ENCODE data around the gene ALOX5. TPM values are rescaled to one million over a fixed set of nuclear protein-coding genes. Genes with fewer than 3 reads are reported as not detected.

Gene ALOX5
- total and polyA plus RNA-seq, 7 donors: 1.6 to 3.1 (median 2.0) TPM

GRCh38 chr10:45422207-45422865, 48.3 kb downstream of the ALOX5 start:
- Histone ChIP-seq H3K27ac (no peak overlapping the region), H3K4me1 (peaks cover 17% of the 10 kb centered on the region), H3K27me3 (ENCODE audit: insufficient read depth in 3 of 3, low read length in 2 of 3) (no peaks in the 10 kb centered on the region), H3K9me3 (no peaks in the 10 kb centered on the region), H3K4me3 (no peak overlapping the region), H3K36me3 (ENCODE audit: insufficient read depth in 1 of 2, low read depth in 1 of 2) (no peaks in the 10 kb centered on the region)
- TF ChIP-seq CTCF (IDR thresholded peaks at IDR 0.05): no peak
- 69 to 76% (median 76%) methylated on average over 6 of the region's 6 CpGs for WGBS, 3 donors
- ATAC-seq: no peak
- DNase-seq: no peak
- intact Hi-C loops (cut with DNase I): no loop called here

DNA sequence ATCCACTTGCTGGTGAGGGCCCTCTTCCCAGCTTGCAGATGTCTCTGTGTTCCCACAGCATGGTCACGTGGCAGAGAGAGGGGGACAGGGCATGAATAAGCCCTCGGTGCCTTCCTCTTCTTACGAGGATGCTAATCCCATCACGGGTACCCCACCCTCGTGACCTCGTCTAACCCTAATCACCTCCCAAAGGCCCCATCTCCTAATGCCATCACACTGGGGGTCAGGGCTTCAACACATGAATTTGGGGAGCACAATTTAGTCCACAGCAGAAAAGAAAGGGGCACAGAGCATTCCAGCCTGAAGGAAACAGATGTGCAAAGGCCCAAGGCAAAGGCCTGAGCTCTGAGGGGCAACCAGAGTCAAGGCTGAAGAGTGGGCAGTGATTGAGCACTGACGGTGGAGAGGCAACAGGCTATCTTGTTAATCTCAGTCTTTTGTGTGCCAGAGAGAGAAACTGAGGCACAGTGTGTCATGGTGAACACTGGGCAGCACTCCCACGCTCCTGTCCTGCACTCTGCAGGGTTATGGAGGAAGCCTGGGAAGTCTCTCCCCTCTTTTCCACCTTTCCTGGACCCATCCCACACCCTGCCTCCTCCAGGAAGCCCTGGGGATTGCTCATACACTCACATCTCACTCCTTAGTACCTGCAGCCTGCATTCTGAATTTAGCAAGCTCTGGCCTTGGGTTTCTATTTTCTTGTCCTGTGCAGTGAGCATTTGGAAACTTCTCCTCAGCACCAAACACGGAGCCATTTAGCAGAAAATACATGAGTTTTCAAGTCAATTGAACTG, 49.0 kb downstream of the ALOX5 start:
- no peak overlapping the region for H3K27ac ChIP-seq
- H3K27me3 ChIP-seq (ENCODE audit: insufficient read depth in 3 of 3, low read length in 2 of 3): no peaks in the 10 kb centered on the region
- 89 to 92% (median 90%) methylated on average over 8 to 9 of the region's 9 CpGs for whole genome bisulfite sequencing, 3 donors
- ATAC-seq: no peak
- no peaks in the 10 kb centered on the region for H3K9me3 ChIP-seq
- peaks cover 17% of the 10 kb centered on the region for H3K4me1 ChIP-seq
- TF ChIP-seq CTCF (IDR thresholded peaks at IDR 0.05): no peak
- H3K4me3 ChIP-seq: no peak overlapping the region
- intact Hi-C loops (cut with DNase I): no loop called here
- no peaks in the 10 kb centered on the region for H3K36me3 ChIP-seq (ENCODE audit: insufficient read depth in 1 of 2, low read depth in 1 of 2)
- DNase-seq: no peak

DNA sequence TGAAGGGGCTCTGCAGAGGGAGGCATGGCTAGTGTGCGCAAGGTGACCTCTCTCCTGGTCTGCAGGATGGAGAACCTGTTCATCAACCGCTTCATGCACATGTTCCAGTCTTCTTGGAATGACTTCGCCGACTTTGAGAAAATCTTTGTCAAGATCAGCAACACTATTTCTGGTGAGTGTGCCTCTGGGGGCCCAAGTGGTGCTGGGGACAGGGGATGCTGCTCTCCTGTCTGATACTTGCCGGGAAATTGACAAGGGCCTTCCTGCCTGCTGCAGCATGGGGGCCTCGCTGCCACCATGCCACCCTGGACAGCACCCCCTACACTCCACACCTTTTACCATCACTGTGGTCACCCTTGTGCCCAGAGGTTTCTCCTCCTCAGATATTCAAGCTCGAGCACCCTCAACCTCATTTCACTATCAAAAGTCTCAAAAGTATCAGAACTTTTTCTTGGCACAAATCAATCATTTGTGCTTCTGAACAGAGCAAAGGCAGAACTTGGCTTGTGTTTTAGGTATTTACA, 50.0 kb downstream of the ALOX5 start:
- no peaks in the 10 kb centered on the region for H3K36me3 ChIP-seq (ENCODE audit: insufficient read depth in 1 of 2, low read depth in 1 of 2)
- peaks cover 17% of the 10 kb centered on the region for H3K4me1 ChIP-seq
- WGBS, 3 donors: 93 to 98% (median 96%) methylated on average over 7 of the region's 7 CpGs
- no peak for TF ChIP-seq CTCF (IDR thresholded peaks at IDR 0.05)
- ATAC-seq: no peak
- intact Hi-C loops (cut with DNase I): no loop called here
- H3K4me3 ChIP-seq: no peak overlapping the region
- DNase-seq: no peak
- H3K9me3 ChIP-seq: no peaks in the 10 kb centered on the region
- peaks cover 0 to 5% (median 0%) of the 10 kb centered on the region in 3 donors for H3K27me3 ChIP-seq (ENCODE audit: insufficient read depth in 3 of 3, low read length in 2 of 3)
- no peak overlapping the region for H3K27ac ChIP-seq

DNA sequence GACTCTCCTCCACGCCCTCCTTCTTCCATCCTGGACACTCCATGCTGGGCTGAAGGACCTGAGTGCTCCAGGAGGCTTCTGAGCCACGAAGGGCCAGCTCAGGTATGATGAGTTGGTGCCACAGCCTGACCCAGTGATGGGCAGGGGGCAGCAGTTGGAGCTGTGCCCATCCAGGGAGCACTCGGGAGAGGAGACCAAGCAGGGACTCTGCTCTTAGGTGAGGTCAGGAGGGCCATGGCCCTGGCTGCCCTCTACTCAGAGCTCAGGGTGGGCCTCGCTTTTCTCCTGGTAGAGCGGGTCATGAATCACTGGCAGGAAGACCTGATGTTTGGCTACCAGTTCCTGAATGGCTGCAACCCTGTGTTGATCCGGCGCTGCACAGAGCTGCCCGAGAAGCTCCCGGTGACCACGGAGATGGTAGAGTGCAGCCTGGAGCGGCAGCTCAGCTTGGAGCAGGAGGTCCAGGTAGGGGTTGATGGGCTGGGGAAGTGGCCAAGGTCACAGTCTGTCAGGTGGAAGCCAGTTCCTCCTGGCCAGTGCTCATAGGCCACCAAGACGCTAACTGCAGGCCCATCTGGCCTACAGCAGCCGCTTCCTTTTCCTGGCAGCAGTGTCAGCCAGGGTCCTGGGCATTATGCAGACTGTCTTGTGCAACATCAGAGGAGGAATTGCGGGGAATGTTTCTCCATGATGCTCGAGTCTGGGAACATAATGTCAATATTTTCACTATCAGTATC, 50.8 kb downstream of the ALOX5 start:
- H3K4me3 ChIP-seq: no peak overlapping the region
- no peak for ATAC-seq
- intact Hi-C loops (cut with DNase I): no loop called here
- H3K36me3 ChIP-seq (ENCODE audit: insufficient read depth in 1 of 2, low read depth in 1 of 2): no peaks in the 10 kb centered on the region
- no peaks in the 10 kb centered on the region for H3K9me3 ChIP-seq
- TF ChIP-seq CTCF (IDR thresholded peaks at IDR 0.05): no peak
- H3K4me1 ChIP-seq: peaks cover 13% of the 10 kb centered on the region
- no peak overlapping the region for H3K27ac ChIP-seq
- no peak for DNase-seq
- 45 to 64% (median 60%) methylated on average over 15 of the region's 15 CpGs for WGBS, 3 donors
- H3K27me3 ChIP-seq (ENCODE audit: insufficient read depth in 3 of 3, low read length in 2 of 3): peaks cover 0 to 5% (median 0%) of the 10 kb centered on the region in 3 donors

Measured in psoas muscle (tissue), 8 donors.